ENCODE data around the gene ZNF316.

Gene ZNF316

DNA sequence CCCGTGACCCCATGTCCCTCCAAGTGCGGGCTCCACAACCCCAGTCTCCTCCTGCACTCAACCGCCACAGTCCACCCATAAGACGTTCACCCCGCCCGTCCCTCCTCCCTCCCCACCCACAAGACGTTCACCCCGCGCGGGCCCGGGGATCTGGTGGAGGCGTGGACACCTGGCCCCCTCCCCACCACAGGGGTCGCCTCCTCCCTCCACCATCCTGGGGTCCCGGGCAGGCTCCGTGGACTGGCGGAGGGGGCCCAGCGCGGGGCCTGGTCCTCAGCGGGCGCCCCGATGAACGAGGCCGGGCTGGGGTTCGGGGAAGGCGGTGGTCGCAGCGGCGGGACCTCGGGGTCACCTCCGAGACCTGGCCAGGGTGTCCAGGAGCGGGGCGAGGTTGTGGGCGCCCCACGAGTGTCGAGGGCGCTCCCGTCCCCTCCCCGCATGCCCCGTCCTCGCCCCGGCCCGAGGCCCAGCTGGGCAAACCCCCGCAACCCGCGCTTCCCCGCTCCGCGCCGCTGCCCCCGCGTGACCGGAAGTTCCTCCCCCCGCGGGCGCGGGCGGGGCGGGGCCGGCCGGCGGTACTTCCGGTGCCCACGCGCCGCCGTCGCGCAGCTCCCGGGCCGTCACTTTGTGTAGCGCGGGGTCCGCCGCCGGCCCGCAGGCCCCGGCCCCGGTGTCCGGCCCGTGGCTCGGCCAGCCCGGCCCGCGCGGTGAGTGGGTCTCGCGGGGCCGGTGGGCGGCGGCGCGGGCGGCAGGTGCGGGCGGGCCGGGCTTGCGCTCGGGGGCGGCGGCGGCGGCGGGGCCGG, at the start of gene ZNF316:
ZNF316 (plus strand) TSS at position 578 of the 803 bp plus-strand sequence. CDS start 5,092 bp downstream, outside the sequence.
- FAIRE-seq: no peak

DNA sequence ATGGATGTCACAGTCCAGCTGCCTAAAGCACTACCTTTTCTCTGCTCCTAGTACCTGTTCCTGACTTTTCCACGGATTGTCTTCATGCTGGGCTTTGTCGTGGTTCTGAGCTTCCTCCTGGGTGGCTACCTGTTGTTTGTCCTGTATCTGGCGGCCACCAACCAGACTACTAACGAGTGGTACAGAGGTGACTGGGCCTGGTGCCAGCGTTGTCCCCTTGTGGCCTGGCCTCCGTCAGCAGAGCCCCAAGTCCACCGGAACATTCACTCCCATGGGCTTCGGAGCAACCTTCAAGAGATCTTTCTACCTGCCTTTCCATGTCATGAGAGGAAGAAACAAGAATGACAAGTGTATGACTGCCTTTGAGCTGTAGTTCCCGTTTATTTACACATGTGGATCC, 48.6 kb upstream of the ZNF316 start:
- FAIRE-seq: no peak

DNA sequence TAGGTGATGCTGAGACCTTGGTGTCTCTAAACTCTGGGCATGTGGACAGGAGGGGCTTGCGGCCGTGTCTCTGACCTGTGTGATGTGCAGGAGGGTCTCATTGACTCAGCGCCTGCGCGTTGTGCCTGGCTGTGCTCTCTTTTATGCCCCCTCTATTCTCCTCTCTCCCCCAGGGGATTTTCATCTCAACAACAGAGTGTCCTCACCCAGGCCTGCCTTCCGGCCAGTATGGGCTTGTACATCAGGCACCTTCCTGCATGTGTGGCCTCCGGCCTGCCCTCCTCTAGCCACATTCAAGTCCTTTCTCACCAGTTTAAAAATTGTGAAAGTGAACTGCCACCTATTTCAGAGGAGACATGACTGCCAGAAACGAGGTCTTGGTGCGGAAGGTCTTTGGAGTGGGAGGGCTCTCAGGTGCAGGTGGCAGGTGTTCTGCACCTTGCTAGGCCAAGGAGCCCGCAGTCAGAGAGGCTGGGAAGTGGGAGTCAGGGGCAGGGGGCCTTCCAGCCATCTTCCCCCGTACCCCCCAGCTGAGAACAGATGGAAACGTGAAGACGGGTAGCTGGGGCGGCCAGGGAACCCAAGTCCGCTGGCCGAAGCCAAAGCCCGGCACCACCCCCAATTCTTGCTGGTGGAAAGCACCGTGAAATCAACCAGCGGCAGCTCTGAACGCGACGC, 47.8 kb upstream of the ZNF316 start:
- no peak for FAIRE-seq

DNA sequence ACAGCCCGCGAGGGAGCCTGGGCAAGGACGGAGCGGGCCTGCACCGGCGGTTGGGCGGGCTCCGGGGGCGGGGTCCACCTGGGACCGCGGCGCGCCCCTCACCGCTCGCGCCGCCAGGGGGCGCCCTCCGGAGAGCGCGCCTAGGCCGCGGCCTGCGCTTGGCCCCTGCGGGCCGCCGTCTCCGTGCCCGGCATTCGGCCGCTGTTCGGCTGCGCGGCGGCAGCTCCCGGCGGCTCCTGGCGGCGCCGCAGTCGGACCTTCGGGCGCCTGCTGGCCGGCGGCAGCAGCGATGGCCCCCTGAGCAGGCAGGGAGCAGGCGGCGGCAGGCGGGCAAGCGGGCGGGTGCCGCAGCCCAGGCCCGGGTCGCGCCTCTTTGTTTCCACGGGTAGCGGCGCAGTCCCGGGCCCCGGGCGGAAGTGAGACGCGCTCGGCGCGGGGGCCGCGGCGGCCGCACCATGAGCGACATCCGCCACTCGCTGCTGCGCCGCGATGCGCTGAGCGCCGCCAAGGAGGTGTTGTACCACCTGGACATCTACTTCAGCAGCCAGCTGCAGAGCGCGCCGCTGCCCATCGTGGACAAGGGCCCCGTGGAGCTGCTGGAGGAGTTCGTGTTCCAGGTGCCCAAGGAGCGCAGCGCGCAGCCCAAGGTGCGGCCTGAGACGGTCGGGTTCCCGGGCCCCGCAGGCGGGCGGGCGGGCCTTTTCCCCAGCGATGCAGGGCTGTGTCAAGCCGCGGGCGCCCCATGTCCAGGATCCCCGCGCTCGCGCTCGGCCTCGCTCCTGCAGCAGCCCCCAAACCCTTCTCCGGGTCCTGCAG, 47.1 kb upstream of the ZNF316 start, which contains the start of gene INTS15:
INTS15 (plus strand) TSS at position 193 of the 816 bp plus-strand sequence; CDS start at position 456, 263 bp downstream.
- FAIRE-seq: no peak

DNA sequence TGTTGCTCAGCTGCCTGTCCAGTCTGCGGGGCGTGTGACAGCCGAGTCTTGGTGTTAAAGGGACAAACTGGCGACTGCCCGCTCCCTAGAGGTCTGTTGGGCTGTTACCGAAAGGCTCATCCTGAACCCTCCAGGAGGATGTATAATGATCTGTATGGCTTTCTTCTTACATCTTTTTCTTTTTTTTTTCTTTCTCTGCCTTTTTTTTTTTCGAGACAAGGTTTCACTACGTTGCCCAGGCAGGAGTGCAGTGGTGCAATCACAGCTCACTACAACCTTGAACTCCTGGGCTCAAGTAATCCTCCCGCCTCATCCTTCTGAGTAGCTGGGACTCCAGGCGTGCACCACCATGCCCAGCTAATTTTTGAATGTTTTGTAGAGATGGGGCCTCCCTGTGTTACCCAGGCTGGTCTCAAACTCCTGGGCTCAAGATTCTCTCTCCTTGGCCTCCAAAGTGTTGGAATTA, 46.4 kb upstream of the ZNF316 start:
- FAIRE-seq: no peak

DNA sequence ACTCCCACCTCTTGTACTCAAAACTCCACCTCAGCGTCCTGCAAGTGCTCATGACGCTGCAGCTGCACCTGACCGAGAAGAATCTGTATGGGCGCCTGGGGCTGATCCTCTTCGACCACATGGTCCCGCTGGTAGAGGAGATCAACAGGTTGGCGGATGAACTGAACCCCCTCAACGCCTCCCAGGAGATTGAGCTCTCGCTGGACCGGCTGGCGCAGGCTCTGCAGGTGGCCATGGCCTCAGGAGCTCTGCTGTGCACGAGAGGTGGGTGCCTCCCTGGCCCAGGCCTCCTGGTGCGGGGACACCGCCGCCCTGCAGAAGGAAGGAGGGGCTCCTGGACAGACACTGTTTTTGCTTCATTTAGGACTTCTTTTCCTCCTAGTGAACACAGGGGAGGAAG, 37.0 kb upstream of the ZNF316 start:
- FAIRE-seq: no peak

DNA sequence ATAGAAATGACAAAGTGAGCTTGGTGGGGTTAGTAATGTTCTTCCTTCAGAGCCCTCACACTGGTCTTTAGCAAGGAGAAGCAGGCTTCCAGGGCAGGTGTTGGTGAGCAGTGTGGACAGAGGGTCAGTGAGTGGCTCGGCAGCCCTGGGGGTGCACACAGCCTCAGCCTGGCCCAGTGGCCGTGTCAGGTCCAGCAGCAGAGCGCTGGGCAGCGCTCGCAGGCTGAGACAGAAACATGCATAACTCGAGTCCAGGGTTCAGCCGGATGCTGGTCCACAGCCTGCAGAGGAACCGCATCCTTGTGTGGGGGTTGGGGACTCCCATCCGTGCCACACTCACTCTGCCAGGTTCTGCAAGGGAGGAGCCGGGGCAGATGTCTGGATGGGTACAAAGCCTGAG, 32.7 kb upstream of the ZNF316 start:
- no peak for FAIRE-seq

DNA sequence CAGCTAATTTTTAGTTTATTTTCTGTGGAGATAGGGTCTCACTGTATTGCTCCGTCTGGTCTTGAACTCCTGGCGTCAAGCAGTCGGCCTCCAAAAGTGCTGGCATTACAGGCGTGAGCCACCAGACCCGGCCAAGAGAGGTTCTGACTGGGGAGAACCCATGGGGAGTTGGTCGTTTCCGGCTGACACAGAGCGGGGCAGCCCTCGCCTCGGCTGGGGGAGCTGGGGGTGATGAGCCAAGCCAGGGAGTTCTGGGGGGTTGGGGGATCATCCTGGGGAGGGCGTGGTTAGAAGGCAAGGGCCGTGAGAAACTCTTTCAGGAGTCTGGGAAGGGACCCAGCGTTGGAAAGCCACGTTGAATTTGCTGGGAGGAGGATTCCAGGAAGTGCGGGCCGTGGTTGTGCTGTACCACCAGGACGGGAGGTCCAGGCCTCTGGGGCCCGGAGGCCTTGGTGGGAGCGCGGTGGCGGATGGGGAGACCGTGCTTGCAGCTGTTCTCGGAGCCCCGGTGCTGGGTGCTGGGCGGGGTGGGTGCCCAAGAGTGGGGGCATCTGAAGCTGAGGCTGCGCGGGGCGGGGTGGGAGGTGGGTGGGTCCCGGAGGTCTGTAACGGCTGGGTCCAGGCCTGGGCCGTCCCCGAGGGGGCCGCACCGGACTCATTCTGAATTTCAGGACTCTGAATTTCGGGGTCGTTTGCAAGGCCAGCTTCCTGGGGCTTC, 30.1 kb upstream of the ZNF316 start:
- FAIRE-seq: no peak

DNA sequence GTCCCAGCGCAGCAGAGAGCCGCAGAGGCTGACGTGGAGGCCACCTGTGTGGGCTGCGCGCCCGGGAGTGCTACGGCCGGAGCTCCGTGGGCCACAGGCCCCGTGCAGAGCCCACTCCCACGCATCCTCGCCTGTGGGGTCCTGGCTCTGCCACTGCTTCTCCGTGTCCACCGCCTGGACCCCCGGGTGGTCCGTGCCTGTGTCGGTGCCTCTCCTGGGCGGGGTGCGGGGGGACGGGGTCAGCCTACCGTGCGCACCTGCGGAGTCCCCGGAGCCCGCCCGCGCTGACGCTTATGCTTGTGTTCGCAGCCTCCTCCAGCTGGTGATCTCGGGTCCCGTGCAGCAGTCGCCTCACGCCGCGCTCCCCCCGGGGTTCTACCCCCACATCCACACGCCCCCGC, 29.5 kb upstream of the ZNF316 start:
- FAIRE-seq: no peak

DNA sequence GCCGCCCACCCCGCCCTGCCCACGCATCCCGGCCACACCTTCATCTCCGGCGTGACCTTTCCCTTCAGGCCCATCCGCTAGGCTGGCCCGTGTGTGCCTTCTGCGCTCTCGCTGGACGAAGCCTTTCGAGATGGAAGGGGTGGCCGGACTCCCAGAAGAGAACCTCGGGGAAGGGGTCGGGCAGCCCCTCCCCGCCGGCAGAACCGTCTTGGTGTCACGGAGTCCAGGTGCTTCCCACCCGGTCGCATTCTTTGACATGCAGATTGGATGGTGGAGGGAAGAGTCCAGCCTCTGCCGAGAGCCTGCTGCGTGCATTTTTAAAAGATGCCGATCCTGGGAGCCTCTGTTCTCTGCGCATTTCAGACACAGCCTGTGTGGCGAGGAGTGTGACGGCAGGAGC, 29.0 kb upstream of the ZNF316 start:
- no peak for FAIRE-seq

DNA sequence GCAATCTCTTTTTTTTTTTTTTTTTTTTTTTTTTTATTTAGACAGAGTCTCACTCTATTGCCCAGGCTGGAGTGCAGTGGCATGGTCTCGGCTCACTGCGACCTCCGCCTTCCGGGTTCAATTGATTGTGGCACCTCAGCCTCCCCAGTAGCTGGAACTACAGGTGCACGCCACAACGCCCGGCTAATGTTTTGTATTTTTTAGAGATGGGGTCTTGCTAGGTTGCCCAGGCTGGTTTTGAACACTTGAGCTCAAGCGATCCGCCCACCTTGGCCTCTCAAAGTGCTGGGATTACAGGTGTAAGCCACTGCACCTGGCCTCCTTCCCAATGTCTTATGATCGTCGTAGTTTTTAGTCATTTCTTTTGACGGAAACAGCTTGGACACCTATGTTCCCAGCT, 28.3 kb upstream of the ZNF316 start:
- FAIRE-seq: no peak

DNA sequence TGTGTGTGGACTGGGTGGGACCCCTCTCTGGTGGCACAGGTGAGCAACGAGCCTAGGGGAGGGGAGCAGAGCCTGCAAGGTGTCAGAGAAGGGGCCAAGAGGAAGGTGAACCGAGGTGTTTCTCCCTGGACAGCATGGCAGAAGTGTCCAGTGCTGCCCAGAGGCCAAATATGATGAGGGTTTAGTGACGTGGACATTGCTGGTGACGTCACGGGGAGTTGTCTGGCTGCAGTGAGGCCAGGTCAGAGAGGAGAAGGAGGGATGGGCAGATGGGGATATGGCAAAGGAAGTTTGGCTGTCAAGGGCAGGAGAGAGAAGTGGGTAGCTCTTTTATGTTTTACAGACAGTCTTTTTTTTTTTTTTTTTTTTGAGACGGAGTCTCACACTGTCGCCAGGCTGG, 24.3 kb upstream of the ZNF316 start:
- no peak for FAIRE-seq

DNA sequence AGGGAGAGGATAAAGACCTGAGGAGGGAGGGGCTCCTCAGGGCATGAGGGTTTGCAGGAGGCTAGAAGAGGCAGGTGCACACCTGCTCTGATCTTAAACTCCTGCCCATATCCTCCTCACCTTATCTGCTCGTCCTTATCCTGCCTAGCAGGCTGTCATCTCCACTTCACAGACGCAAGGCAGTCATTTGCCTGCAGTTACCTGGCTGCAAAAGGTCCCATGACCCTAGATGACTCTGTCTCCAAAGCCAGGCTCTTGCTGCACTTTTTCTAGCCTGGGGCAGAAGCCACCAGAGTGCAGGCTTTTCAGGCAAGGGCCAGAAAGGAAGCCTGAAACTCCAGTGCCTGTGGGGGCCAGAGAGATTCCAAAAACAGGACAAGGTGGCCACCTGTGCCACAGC, 23.4 kb upstream of the ZNF316 start:
- no peak for FAIRE-seq

DNA sequence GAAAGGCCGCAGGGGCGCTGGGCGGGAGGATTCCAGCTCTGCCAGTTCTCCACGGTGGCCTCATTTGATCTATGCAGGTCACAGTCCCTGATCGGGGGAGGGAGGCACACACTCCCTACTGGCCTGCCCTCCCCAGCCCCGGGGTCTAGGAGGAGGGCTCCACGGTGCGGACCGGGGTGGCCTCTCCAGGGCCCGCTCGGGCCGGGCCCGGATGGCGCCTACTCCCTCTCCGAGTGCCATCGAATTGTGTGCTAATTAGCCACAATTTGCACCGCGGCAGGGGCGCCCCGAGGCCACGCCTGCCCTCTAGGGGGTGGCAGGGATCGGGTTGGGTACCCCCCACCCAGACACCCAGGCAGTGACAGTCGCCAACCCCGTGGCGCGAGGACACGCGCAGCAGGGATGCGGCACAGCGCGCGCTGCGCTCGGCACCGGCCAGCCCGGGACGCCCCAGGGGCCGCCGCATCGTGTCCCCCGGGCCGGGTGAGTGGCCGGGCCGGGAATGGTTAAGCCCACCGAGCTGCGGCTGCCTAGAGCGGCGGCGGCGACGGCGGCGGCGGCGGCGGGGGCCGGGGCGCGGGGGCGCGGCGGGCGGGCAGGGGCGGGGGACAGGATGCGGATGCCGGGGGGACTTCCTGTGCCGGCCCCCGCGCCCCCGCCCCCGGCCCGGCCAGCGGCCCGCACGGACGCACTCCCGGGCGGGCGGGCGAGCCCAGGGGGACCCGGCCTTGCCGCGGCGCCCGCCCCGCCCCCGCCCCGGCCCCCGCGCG, 22.0 kb upstream of the ZNF316 start, which contains the start of gene ZNF853:
ZNF853 (plus strand) TSS at position 658 of the 770 bp plus-strand sequence. CDS start 565 bp downstream, outside the sequence.
- no peak for FAIRE-seq

DNA sequence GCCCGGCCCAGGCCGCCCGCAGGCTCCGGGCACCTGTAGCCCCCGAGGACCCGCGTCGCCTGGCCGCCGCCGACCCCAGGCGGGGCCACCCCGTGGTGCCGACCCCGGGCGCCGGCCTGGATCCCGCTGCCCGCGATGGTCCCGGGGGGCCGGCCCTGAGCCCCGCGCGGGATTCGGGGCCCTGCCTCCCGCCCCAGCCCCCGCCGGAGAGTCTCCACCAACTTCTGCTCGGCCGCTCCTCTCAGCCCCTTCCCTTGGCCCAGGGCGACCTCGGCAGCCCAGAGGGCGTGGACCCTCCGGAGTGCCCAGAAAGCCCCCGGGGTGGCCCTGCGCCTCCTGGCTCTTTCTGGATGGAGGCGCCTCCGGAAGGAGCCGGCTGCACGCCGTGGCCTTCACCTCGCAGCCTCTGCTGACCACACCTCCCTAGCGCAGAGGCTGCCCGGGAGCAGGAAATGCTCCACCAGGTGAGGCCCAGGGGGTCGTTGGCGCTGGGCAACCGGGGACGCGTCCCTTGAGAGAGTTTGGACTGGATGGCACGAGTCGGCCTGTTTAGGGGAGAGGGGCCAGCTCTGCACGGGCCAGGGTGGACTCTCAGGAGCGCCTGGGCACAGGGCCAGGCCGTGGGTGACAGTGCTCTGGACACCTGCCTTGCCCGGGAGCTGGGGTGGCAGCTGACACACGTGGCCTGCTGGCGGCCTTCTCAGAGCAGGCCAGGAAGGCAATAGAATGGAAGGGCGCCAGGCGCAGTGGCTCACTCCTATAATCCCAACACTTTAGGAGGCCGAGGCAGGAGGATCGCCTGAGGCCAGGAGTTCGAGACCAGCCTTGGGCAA, 21.2 kb upstream of the ZNF316 start:
- FAIRE-seq: no peak

DNA sequence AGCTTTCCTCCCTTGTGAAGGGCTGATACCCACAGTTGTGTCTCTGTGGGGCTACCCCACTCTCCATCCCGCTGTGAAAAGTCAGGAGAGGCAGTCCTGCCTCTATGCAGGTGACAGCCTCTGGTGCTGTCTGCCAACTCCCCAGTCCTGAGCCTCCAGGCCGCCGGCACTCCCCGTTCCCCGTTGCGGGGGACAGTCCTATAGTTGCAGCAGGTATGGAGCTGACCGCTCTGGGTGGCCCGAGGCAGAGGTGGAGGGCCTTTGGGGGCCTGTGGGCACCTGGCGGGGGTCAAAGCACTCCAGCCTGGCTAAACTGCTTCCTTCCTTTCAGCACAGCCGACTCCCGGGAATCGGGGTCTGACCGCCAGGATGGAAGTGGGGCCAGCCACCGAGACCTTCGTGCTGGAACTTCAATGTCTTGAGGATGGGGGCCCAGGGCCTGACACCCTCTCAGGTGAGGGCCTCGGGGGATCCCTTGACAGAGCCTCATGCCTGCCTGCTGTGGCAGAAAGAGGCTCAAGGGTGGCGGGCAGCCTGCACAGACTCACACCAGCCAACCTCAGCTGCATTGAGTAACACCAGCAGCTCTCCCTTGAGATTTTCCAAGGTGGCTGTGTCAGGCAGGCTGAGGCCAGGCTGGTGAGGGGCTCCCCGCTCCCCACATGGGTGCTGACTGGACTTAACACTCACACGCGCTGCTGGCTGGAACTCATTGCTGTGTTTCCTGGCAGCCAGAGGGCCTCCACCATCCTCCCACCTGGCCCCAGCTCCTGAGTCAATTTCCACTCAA, 20.1 kb upstream of the ZNF316 start:
- FAIRE-seq: no peak

DNA sequence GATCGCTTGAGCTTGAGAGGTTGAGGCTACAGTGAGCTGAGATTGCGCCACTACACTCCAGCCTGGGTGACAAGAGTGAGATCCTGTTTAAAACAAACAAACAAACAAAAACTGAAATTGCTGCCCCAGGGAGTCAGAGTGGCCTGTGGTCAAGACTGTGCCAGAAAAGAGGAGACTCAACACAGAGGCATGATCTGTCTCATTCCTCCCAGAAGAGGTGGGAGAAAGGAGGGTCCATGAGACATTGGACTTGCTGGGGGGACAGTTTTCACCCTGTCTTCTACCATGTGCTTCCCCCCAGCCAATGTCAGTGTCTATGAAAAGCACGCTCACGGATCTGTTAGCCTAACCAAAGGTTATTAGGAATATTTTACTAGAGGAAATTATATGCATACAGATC, 18.5 kb upstream of the ZNF316 start:
- FAIRE-seq: no peak

DNA sequence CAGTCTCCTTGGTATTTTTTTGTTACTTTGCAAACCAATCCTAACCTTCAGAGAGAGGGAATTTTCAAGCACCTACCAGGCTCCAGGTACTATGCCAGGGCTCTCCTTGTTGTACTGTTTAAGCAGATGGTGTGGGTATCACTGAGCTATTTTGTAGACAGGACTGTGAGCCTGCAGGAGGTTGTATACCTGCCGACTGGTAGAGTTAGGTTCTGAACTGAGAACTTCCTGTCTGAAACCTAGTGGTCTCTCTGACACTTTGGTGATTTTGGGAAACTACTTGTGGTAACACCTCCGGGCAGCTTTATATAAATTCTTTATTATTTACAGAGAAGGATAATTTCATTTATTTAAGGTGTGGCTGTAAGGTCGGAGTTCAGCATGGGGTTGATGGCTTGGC, 17.2 kb upstream of the ZNF316 start:
- FAIRE-seq: no peak

DNA sequence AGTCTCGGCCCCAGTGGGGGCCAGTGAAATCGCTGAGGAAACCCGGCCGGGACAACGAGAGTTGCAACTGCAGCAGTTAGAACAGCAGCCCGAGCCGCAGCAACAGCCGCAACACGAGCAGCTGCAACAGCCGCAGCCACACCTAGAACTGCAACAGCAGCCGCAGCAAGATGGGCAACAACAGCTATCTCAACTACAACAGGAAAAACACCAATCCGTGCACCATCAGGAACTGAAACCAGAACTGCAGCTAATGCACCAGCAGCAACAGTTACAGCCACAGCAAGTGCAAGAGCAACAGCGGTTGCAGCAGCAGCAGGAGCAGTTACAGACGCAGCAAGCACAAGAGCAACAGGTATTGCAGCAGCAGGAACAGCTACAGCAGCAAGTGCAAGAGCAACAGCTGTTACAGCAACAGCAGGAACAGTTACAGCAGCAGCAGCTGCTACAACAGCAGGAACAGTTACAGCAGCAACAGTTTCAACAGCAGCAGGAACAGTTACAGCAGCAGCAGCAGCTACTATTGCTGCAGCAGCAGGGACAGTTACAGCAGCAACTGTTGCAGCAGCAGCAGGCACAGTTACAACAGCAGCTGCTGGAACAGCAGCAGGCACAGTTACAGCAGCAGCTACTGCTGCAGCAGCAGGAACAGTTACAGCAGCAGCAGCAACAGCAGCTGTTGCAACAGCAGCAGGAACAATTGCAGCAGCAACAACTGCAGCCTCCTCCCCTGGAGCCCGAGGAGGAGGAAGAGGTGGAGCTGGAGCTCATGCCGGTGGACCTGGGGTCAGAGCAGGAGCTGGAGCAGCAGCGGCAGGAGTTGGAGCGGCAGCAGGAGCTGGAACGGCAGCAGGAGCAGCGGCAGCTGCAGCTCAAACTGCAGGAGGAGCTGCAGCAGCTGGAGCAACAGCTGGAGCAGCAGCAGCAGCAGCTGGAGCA, 15.7 kb upstream of the ZNF316 start:
- FAIRE-seq: no peak
